Measurements from ENCODE around the gene NANS. TPM values are rescaled to one million over a fixed set of nuclear protein-coding genes. Genes with fewer than 3 reads are reported as not detected.

The NANS gene
- total RNA-seq, 4 donors from 2014 or later: 29.0 to 64.7 (median 34.2) TPM

DNA sequence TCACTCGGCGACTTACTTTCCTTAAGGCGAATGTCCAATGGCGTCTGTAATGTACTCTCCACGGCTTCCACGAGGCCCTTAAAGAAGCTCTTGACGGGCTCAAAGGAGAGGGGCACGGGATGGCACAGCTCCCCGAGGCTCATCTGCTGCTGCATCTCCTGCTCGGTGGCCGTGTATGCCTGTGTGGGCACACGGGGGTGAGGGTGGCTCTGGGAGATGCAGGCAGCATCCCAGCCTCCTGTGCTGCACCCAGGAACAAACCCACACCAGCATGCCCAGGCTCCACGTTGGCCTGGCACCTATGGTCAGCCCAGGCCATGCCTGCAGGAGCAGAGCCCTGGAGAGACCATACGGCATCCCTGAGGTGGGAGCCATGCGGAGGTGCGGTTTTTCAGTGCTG, 38.3 kb downstream of the NANS start:
- in situ Hi-C loops (cut with MboI; ENCODE audit: low sequenced_read_pairs in 4 of 4) (no loop called here), intact Hi-C loops (cut with DNase I; ENCODE audit: low total_unique reads) (no loop called here)
- DNase-seq: no peak
- peaks cover 7 to 10% (median 8%) of the 10 kb centered on the region in 3 donors for H3K27me3 ChIP-seq
- no peak for ATAC-seq
- no peaks in the 10 kb centered on the region for H3K4me1 ChIP-seq
- no peaks in the 10 kb centered on the region for H3K9me3 ChIP-seq
- no peak overlapping the region for H3K27ac ChIP-seq
- H3K36me3 ChIP-seq: no peaks in the 10 kb centered on the region
- no peak overlapping the region for H3K4me3 ChIP-seq
- TF ChIP-seq POLR2A (IDR thresholded peaks at IDR 0.05): no peak
- TF ChIP-seq, protein P1, sequence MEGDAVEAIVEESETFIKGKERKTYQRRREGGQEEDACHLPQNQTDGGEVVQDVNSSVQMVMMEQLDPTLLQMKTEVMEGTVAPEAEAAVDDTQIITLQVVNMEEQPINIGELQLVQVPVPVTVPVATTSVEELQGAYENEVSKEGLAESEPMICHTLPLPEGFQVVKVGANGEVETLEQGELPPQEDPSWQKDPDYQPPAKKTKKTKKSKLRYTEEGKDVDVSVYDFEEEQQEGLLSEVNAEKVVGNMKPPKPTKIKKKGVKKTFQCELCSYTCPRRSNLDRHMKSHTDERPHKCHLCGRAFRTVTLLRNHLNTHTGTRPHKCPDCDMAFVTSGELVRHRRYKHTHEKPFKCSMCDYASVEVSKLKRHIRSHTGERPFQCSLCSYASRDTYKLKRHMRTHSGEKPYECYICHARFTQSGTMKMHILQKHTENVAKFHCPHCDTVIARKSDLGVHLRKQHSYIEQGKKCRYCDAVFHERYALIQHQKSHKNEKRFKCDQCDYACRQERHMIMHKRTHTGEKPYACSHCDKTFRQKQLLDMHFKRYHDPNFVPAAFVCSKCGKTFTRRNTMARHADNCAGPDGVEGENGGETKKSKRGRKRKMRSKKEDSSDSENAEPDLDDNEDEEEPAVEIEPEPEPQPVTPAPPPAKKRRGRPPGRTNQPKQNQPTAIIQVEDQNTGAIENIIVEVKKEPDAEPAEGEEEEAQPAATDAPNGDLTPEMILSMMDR (IDR thresholded peaks at IDR 0.05 in 4 of 5, conservative IDR thresholded peaks at IDR 0.05 in 1 of 5): no peak

DNA sequence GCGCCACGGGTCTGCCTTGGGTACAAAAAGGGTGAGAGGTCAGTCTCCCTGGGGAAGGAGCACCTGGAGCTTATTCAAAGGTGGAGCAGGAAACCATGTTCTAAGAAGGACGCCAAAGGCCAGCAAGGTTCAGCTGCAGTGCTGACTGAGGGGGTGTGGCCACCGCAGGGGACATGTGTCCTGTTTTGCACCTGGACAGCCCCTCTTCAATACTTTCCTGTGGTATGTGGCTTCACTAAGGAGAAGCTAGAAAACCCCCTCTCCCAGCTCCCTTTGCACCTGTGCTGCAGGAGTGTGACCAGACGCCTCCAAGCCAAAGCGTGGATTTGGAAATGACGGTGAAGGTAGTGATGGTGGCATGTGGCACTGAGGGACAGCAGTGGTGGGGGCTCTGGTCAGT, 38.9 kb downstream of the NANS start:
- TF ChIP-seq, protein P1 (IDR thresholded peaks at IDR 0.05 in 4 of 5, conservative IDR thresholded peaks at IDR 0.05 in 1 of 5): no peak
- TF ChIP-seq POLR2A (IDR thresholded peaks at IDR 0.05): no peak
- Histone ChIP-seq H3K27me3 (peaks cover 7 to 8% (median 8%) of the 10 kb centered on the region in 3 donors), H3K4me3 (no peak overlapping the region), H3K27ac (no peak overlapping the region), H3K36me3 (no peaks in the 10 kb centered on the region), H3K9me3 (no peaks in the 10 kb centered on the region), H3K4me1 (no peaks in the 10 kb centered on the region)
- intact Hi-C loops (cut with DNase I; ENCODE audit: low total_unique reads): no loop called here
- in situ Hi-C loops (cut with MboI; ENCODE audit: low sequenced_read_pairs in 4 of 4): no loop called here
- ATAC-seq (no peak), DNase-seq (no peak)

GRCh38 chr9:98096091-98096490, 39.6 kb downstream of the NANS start:
- Histone ChIP-seq H3K4me3 (no peak overlapping the region), H3K36me3 (no peaks in the 10 kb centered on the region), H3K27me3 (peaks cover 5 to 8% (median 7%) of the 10 kb centered on the region in 3 donors), H3K27ac (no peak overlapping the region), H3K4me1 (no peaks in the 10 kb centered on the region), H3K9me3 (no peaks in the 10 kb centered on the region)
- in situ Hi-C loops (cut with MboI; ENCODE audit: low sequenced_read_pairs in 4 of 4): no loop called here
- no peak for DNase-seq
- no peak for TF ChIP-seq POLR2A (IDR thresholded peaks at IDR 0.05)
- TF ChIP-seq, protein P1 (IDR thresholded peaks at IDR 0.05 in 4 of 5, conservative IDR thresholded peaks at IDR 0.05 in 1 of 5): no peak
- intact Hi-C loops (cut with DNase I; ENCODE audit: low total_unique reads): no loop called here
- ATAC-seq: no peak

DNA sequence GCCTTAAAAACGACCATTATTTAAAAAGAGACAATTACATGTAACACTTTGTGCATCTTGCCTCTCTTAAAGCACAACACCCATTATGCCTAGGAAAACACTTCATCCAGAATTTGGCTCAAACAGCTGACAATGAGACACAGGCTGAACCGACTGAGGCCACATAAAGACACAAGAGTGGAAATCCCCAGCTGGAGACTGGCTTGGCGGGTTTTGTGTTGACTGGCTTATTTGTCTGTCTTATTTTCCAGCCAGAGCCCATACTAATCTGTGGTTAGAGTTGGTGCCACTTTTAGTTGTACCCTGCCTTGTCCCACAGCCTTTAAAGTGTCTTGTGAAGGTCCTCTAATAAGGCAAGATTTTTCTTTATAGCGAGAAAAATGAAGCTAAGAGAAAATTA, 41.3 kb downstream of the NANS start:
- intact Hi-C loops (cut with DNase I; ENCODE audit: low total_unique reads) (no loop called here), in situ Hi-C loops (cut with MboI; ENCODE audit: low sequenced_read_pairs in 4 of 4) (no loop called here)
- no peak overlapping the region for H3K4me3 ChIP-seq
- H3K4me1 ChIP-seq: no peaks in the 10 kb centered on the region
- peaks cover 0 to 5% (median 0%) of the 10 kb centered on the region in 3 donors for H3K27me3 ChIP-seq
- H3K9me3 ChIP-seq: no peaks in the 10 kb centered on the region
- ATAC-seq (no peak), DNase-seq (no peak)
- TF ChIP-seq, protein P1 (IDR thresholded peaks at IDR 0.05 in 4 of 5, conservative IDR thresholded peaks at IDR 0.05 in 1 of 5): no peak
- TF ChIP-seq POLR2A (IDR thresholded peaks at IDR 0.05): no peak
- H3K36me3 ChIP-seq: no peaks in the 10 kb centered on the region
- no peak overlapping the region for H3K27ac ChIP-seq

GRCh38 chr9:98099346-98099745, 42.8 kb downstream of the NANS start:
- ATAC-seq: no peak
- in situ Hi-C loops (cut with MboI; ENCODE audit: low sequenced_read_pairs in 4 of 4): no loop called here
- H3K27ac ChIP-seq: no peak overlapping the region
- no peaks in the 10 kb centered on the region for H3K36me3 ChIP-seq
- no peak for TF ChIP-seq POLR2A (IDR thresholded peaks at IDR 0.05)
- TF ChIP-seq, protein P1 (IDR thresholded peaks at IDR 0.05 in 4 of 5, conservative IDR thresholded peaks at IDR 0.05 in 1 of 5): no peak
- H3K4me3 ChIP-seq: no peak overlapping the region
- intact Hi-C loops (cut with DNase I; ENCODE audit: low total_unique reads): no loop called here
- DNase-seq: no peak
- no peaks in the 10 kb centered on the region for H3K9me3 ChIP-seq
- no peaks in the 10 kb centered on the region for H3K27me3 ChIP-seq
- no peaks in the 10 kb centered on the region for H3K4me1 ChIP-seq
